Measurements from ENCODE around the gene OR10A6. TPM values are rescaled to one million over a fixed set of nuclear protein-coding genes. Genes with fewer than 3 reads are reported as not detected.

Gene OR10A6
- total RNA-seq, 2 experiments from 2014 or later, result not detected

DNA sequence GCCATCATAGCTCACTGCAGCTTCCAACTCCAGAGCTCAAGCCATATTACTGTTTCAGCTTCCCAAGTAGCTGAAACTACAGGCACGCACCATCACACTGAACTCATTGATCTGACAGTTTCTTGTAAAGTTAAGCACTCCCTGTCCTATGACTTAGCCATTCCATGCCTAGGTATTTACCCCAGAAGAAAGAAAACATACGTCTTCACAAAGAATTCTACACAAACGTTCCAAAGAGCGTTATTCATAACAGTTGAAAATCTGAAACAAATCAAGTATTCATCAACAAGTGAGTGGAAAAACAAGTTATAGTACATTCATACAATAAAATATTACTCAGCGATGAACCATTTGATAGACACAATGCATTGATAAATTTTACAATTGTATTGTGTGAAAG is 41.9 kb upstream of the OR10A6 start:
- H3K4me1 Mint-ChIP-seq (ENCODE audit: low read depth), result no peaks in the 10 kb centered on the region
- ChIA-PET POLR2A (no interaction called here), CTCF (no interaction called here)
- H3K27ac Mint-ChIP-seq, result no peak overlapping the region
- H3K4me3 ChIP-seq (ENCODE audit: low read length), result no peak overlapping the region
- no peaks in the 10 kb centered on the region for H3K9me3 ChIP-seq (ENCODE audit: control insufficient read depth in 1 of 2, insufficient read depth in 1 of 2, low read length in 2 of 2)
- no peak for DNase-seq
- no peak overlapping the region for H3K4me3 Mint-ChIP-seq
- H3K36me3 Mint-ChIP-seq (ENCODE audit: low read depth), result no peaks in the 10 kb centered on the region
- TF ChIP-seq, protein P1, sequence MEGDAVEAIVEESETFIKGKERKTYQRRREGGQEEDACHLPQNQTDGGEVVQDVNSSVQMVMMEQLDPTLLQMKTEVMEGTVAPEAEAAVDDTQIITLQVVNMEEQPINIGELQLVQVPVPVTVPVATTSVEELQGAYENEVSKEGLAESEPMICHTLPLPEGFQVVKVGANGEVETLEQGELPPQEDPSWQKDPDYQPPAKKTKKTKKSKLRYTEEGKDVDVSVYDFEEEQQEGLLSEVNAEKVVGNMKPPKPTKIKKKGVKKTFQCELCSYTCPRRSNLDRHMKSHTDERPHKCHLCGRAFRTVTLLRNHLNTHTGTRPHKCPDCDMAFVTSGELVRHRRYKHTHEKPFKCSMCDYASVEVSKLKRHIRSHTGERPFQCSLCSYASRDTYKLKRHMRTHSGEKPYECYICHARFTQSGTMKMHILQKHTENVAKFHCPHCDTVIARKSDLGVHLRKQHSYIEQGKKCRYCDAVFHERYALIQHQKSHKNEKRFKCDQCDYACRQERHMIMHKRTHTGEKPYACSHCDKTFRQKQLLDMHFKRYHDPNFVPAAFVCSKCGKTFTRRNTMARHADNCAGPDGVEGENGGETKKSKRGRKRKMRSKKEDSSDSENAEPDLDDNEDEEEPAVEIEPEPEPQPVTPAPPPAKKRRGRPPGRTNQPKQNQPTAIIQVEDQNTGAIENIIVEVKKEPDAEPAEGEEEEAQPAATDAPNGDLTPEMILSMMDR (IDR thresholded peaks at IDR 0.05), result no peak
- H3K4me1 ChIP-seq (ENCODE audit: insufficient read depth, low read length), result no peaks in the 10 kb centered on the region
- intact Hi-C loops (cut with DNase I, micrococcal nuclease), result no loop called here
- no peaks in the 10 kb centered on the region for H3K9me3 Mint-ChIP-seq
- H3K27ac ChIP-seq (ENCODE audit: low read depth in 1 of 2, low read length in 2 of 2), result no peak overlapping the region
- no peaks in the 10 kb centered on the region for H3K36me3 ChIP-seq (ENCODE audit: insufficient read depth, low read length)
- H3K27me3 ChIP-seq (ENCODE audit: control insufficient read depth in 1 of 2, insufficient read depth in 2 of 2, low read length in 2 of 2), result no peaks in the 10 kb centered on the region
- peaks cover 30% of the 10 kb centered on the region for H3K27me3 Mint-ChIP-seq
- ATAC-seq (ENCODE audit: poor library complexity), result no peak

DNA sequence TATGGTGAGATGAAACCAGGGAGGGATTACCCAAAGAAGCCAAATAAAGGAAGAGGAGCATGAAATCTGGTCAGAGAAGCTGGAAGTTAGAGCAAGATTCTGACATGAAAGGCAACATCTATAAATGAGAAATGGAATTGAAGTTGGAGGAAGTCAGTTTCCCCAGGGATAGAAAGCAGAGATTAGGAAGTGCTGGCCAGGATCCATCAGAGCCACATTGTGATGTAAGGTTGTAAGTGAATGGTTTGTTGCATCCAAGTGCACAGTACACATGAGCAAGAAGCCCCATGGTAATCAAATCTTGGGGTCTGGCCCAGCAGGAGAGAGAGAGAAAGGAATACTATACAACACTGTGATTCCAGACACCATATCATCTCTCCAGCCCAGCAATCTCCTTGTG is 40.8 kb upstream of the OR10A6 start:
- H3K27me3 Mint-ChIP-seq, result peaks cover 40% of the 10 kb centered on the region
- Histone ChIP-seq H3K27me3 (ENCODE audit: control insufficient read depth in 1 of 2, insufficient read depth in 2 of 2, low read length in 2 of 2) (no peaks in the 10 kb centered on the region), H3K27ac (ENCODE audit: low read depth in 1 of 2, low read length in 2 of 2) (no peak overlapping the region), H3K36me3 (ENCODE audit: insufficient read depth, low read length) (no peaks in the 10 kb centered on the region), H3K4me1 (ENCODE audit: insufficient read depth, low read length) (no peaks in the 10 kb centered on the region), H3K9me3 (ENCODE audit: control insufficient read depth in 1 of 2, insufficient read depth in 1 of 2, low read length in 2 of 2) (no peaks in the 10 kb centered on the region), H3K4me3 (ENCODE audit: low read length) (no peak overlapping the region)
- H3K27ac Mint-ChIP-seq, result no peak overlapping the region
- H3K9me3 Mint-ChIP-seq, result no peaks in the 10 kb centered on the region
- H3K4me1 Mint-ChIP-seq (ENCODE audit: low read depth), result no peaks in the 10 kb centered on the region
- no peak overlapping the region for H3K4me3 Mint-ChIP-seq
- intact Hi-C loops (cut with DNase I, micrococcal nuclease), result no loop called here
- ATAC-seq (ENCODE audit: poor library complexity) (no peak), DNase-seq (no peak)
- CTCF ChIA-PET, result no interaction called here
- POLR2A ChIA-PET, result no interaction called here
- H3K36me3 Mint-ChIP-seq (ENCODE audit: low read depth), result no peaks in the 10 kb centered on the region
- TF ChIP-seq, protein P1 (IDR thresholded peaks at IDR 0.05), result no peak

DNA sequence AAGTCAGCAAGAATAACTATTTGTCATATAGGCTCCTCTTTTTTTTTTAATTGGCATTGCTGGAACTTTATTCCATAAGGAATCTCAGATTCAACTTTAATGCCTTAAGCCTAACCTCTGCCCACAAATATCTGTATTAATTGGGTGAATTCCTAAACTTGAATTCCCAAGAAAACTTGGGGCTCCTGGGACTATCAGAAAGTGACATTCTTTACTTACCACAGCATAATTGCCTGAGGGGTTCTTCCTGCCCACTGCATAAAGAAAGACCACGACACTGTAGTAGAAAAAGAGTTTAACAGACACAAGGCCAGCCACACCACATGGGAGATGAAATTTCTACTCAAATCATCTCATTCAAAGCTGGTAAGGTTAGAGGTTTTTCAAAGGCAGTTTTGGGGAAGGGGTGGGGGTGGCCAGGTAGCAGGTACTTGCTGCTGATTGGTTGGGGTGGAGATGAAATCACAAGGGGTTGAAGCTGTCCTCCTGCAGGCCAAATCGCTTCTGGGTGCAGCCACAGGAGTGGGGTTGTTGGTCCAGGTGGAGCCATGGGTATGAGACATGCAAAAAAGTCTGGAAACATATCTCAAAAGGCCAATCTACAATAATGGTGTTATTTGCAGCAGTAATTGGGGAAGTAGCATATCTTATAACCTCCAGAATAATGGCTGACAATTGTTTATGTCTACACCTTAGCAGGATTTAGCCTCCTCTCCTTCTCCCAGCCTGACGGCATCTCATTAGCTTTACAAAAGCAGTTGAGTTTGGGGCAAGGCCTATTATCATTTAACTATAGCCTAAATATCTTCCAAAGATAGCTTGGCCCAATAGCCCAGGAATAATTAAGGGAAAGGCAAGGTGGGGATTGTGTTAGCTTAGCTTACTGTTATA is 38.9 kb upstream of the OR10A6 start:
- intact Hi-C loops (cut with DNase I, micrococcal nuclease), result no loop called here
- Mint-ChIP-seq H3K4me3 (no peak overlapping the region), H3K36me3 (ENCODE audit: low read depth) (no peaks in the 10 kb centered on the region), H3K27ac (no peak overlapping the region), H3K4me1 (ENCODE audit: low read depth) (no peaks in the 10 kb centered on the region), H3K27me3 (peaks cover 44% of the 10 kb centered on the region), H3K9me3 (no peaks in the 10 kb centered on the region)
- no peak for DNase-seq
- no peaks in the 10 kb centered on the region for H3K4me1 ChIP-seq (ENCODE audit: insufficient read depth, low read length)
- POLR2A ChIA-PET, result no interaction called here
- H3K4me3 ChIP-seq (ENCODE audit: low read length), result no peak overlapping the region
- CTCF ChIA-PET, result interaction anchor here (1.0 kb wide), 1 partner anchor 17 kb away, joined by 4 read pairs; the partner anchor contains the start of gene EIF3F
- no peaks in the 10 kb centered on the region for H3K36me3 ChIP-seq (ENCODE audit: insufficient read depth, low read length)
- no peak for ATAC-seq (ENCODE audit: poor library complexity)
- H3K9me3 ChIP-seq (ENCODE audit: control insufficient read depth in 1 of 2, insufficient read depth in 1 of 2, low read length in 2 of 2), result no peaks in the 10 kb centered on the region
- H3K27ac ChIP-seq (ENCODE audit: low read depth in 1 of 2, low read length in 2 of 2), result no peak overlapping the region
- TF ChIP-seq, protein P1 (IDR thresholded peaks at IDR 0.05), result no peak
- no peaks in the 10 kb centered on the region for H3K27me3 ChIP-seq (ENCODE audit: control insufficient read depth in 1 of 2, insufficient read depth in 2 of 2, low read length in 2 of 2)
